ENCODE results near the gene GNG8.

Gene GNG8

GRCh38 chr19:46635920-46636761 is at the start of gene GNG8:
TSS of gene GNG8 (minus strand) at chr19:46636202. CDS start at chr19:46634682, 1,520 bp downstream.
- peak in 1 of 2 experiments; percentile 45 for DNase-seq

- DNase-seq, result no peak
Measured at GRCh38 chr19:46685189-46685588, 49.2 kb upstream of the GNG8 start.

- peak; percentile 73 to 76 for DNase-seq
Measured at GRCh38 chr19:46678110-46678732, 42.2 kb upstream of the GNG8 start.

DNA sequence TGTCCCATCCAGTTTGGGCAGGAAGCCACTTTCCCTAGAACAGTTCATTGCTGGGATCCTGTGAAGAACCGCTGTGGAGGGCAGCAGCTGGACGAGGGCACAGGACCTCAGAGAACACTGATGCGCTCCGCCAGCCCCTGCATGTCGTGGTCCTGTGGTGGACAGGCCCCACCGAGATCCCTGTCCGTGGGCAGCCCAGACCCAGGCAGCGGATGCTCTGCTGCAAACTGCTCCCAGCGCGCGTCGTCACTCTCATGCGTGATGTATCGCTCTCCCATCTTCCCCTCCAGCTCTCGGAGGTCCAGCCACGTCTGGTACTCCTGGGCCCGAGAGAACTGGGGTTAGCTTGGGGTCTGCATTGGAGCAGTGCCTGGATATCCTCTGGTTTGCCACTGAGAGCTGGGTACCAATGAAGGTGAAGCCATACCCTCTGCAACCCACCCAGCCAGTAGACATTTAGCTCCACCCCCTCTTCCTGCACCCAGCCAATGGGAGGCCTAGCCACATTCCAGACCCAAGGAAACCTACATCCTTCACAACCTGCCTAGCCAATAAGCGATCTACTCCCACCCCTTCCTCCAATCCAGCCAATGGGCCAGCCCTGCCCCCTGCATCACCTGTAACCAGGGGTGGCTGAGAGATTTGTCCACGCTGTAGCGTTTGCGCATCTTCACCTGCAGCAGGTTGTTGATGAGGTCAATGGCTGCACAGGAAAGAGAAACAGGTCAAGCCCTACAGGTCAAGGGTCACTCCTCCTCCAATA is 38.6 kb upstream of the GNG8 start:
- no peak for DNase-seq

GRCh38 chr19:46670813-46671212 is 34.8 kb upstream of the GNG8 start:
- DNase-seq, result no peak

- no peak for DNase-seq
Measured at GRCh38 chr19:46668662-46669061, 32.7 kb upstream of the GNG8 start.

- DNase-seq, result no peak
Measured at GRCh38 chr19:46665072-46665471, 29.1 kb upstream of the GNG8 start.

DNA sequence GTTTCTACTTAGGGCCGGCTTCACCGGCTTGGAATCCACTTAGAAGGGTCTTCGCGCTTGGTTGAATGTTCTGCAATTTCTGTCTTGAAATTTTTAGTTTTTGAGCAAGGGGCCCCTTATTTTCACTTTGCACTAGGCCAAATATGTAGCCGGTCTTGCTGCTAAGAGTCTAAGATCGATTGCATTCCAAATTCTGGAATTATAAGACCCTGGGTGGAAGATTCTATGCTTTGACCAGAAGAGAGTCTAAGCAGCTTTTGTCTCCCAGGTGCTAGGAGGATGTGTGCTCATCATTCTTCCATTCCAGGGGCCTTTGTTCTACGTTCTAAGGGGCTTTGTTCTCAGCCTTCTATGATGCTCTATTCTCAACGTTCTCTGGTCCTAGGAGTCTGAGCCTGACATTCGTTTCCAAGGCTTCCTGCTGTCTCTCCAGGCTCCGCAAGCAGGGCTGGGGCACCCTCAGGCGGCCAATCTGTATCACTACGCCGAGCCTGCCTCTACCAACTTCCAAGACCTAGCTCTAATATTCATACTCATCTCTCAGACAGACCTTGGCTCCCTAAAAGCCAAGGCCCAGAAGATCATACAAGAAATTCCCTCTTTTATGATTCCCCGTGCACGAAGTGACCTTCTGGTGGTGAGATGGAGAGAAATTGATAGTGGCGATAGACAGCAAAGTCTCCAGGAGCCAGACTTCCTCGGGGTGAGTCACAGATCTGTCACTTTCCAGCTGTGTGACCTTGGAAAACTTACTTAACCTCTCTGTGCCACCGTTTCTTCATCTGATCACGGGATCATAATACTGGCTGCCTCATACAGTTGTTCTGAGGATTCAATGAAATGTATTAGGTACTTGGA is 26.0 kb upstream of the GNG8 start:
- DNase-seq, result peak; percentile 79 to 83

DNA sequence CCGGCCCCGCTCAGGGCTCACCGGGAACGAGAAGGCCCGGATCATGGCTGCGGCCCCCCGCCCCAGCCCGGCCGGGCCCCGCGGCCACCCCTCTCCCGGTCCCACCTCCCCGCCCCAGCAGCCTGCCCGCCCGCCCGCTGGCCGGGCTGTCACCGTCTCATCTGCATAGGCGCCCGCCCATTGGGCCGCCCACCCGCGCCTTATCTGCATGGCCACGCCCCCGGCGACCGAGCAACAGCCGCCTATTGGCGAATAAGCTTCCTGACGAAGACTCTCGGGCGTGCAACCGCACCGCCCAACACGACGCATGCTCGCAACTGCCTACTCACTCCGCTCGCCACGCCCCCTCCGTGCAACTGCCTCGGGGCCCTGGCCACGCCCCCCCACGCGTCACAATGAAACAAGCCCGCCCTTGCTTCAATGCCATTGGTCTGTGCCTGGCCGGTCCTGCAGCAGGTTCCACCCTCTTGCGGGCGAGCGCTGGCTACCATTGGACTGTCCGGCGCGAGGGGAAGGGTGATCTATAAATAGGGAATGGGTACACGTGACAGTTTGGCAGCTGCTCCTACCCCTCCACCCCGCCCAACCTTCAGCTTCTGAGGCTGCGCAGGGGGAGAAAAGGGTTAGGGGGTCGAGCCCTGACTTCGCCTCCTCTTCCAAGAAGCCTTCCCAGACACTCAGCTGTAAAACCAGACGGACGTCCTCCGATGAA is 25.2 kb upstream of the GNG8 start, which contains the start of gene DACT3:
DACT3 (minus strand) TSS at position 163 of the 712 bp plus-strand sequence; CDS start at position 45, 118 bp downstream.
- peak; percentile 100 for DNase-seq

GRCh38 chr19:46660551-46661019 is 24.6 kb upstream of the GNG8 start:
- DNase-seq, result peak in 1 of 2 experiments; percentile 27

GRCh38 chr19:46660008-46660517 is 24.1 kb upstream of the GNG8 start:
- peak; percentile 9 to 20 for DNase-seq

DNA sequence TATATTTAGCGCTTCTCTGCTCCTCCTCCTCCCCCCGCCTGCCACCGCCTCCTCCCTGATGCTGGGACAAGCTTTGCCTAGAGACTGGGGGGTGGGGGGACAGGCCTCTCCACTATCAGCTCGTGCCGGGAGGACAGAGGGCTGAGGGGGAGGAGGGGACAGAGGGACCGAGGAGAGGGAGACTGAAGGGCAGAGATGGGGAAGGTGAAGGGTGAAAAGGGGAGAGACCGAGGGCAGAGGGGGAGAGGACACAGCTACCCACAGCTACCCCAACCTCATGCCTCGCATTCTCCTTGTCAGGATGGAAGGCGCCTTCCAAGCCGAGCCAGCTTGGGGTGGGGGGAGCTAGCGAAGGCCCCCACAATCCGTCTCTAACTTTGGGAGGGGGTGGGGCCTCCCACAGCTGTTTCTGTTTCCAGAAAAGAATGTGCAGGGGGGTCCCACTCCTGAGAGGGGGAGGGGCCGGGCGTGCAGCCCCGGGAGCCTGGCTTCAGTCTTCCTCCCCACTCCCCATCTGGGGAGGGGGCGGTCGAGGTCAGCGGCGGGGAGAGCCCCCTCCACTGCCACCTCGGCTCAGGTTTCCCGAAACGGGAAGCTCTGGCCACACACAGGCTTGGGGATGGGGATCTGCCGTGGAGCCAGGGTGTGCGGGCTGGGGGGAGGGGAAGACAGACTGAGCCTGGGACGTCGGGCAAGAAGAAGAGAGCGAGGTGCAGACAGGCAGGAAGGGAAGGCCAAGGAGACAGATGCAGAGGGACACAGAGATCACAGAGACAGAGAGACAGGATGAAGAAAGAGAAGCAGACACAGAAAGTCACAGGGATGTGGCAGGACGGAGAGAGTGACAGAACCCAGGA is 23.4 kb upstream of the GNG8 start:
- peak; percentile 13 to 17 for DNase-seq

DNA sequence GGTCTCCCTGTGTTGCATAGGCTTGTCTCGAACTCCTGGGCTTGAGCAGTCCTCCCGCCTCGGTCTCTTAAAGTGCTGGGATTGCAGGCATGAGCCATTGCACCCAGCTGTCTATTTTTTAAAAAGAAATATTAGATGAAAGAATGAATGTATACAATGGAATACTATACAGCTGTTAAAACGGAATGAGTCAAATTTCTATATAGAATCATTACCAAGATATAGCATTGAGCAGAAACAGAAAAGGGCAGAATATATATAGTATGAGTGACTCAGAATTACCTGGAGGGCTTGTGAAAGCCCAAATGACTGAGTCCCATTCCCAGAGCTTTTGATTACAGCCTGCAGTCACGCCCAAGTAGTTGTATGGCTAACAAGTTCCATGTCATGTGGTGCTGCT is 20.5 kb upstream of the GNG8 start:
- no peak for DNase-seq

- no peak for DNase-seq
Measured at GRCh38 chr19:46654621-46655152, 18.7 kb upstream of the GNG8 start.

DNA sequence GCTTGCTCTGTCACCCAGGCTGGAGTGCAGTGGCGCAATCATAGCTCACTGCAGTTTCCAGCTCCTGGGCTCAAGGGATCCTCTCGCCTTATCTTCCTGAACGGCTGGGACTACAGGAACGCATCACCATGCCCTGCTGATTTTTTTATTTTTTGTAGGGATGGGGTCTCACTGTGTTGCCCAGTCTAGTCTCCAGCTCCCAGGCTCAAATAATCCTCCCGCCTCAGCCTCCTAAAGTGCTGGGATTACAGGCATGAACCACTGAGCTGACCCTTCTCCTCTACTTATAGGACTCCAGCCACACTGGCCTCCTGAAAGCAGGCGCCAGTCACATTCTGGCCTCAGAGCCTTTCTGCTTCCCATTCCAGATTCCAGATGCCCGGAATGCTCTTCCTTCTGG is 14.4 kb upstream of the GNG8 start:
- no peak for DNase-seq

GRCh38 chr19:46648961-46649960 is 13.3 kb upstream of the GNG8 start:
- DNase-seq, result no peak

GRCh38 chr19:46648060-46648960 is 12.3 kb upstream of the GNG8 start:
- DNase-seq, result no peak

DNA sequence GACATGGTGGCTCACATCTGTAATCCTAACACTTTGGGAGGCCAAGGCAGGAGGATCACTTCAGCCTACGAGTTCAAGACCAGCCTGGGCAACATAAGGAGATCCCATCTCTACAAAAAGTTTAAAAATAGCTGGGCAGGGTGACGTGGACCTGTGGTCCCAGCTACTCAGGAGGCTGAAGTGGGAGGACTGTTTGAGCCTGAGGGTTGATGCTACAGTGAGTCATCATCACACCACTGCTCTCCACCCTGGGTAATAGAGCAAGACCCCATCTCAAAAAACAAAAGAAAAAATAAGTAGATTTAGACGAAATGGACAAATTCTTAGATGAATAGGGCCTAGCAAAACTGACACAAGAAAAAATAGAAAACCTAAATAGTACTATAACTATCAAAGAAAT is 10.4 kb upstream of the GNG8 start:
- no peak for DNase-seq

Data from activated CD4-positive, alpha-beta T cell treated with anti-CD3 and anti-CD28 coated beads, Interleukin-2, amount 50 U/mL, for 48 hours (primary cell).